Jurkat, Clone E6-1 (cell line): Measurements from ENCODE around the gene PLD5.
"Not testable (repeated sequence)": the region's sequence is repeated elsewhere in the genome, so short reads cannot be mapped to it uniquely, and the experiment has no call there.

Experiments
- DNase-seq: peaks from one replicate; pipeline ENCODE4 v3.0.0-alpha.2; 2011; ENCODE audit warnings: low read depth, low spot score
- H3K4me3 ChIP-seq: 2 replicates; pipeline ENCODE4 v1.5.1; 2011; ENCODE audit warnings: mild to moderate bottlenecking, low read length, control low read depth, moderate library complexity

Gene PLD5

DNA sequence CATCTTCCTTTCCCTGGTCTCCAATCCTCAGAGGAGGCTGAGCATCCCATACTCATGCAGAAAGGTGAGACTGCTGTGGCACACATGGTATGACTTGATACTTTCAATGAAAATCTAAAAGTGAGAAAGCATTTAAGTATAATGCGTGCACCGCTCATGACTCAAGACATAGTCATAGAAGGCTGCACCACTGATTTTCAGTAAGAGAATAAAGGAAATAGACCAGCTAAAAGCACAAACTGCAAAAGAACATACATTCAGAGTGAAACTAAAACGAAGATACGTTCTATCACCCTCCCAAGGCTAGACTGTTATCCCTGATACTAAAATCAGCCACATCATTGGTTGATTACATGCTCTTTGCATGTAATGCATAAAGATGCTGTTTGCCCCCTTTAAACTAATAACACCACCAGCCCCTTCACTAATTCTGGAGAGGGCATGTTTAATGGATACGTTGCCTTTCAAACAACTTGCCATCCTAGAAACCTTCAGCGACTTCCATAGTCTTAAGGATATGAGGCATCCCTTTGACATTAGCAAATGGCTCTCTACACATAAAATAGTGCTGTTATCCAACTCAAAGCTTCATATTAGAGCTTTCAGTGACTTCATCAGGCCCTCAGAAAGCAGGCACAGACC is 2.1 kb downstream of the PLD5 start:
- no peak for DNase-seq

DNA sequence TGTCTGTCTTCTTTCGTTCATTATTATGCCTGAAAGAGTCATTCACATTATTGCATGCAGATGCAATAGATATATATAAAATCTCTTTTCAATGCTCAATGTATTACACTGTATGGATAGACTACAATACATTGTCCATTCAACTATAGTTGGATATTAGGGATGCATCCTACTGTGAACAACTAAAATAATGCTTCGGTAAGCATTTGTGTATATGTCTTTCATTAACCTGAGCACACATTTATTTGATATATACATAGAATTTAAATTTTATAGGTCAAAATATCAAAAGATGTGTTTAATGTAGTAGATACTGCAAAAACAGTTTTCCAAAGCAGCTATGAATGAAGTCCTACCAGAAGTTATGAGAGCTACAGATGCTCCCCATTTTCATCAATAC is 8.9 kb downstream of the PLD5 start:
- DNase-seq, result no peak
- H3K4me3 ChIP-seq, result no peak overlapping the region

More for the DNA sequence above, 2.1 kb downstream of the PLD5 start:
- no peak overlapping the region for H3K4me3 ChIP-seq

DNA sequence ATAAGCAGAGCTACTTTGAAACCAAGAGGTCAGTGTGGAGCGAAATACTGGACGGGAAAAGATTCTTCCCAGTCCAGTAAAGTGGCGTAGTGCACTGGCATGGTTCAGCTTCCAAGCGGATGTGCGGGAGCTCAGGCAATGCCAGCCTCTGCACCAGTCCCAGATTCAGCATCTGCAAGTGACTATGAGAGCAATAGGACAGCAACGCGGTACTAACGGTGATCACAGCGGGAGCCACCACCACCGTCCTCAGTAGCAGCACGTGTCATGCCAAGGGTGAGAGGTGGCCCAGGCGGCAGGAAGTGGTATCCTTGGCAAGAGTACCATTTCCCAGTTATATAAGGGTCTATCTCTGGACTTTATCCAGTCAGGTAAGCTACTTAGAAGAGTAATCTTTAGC is 17.8 kb downstream of the PLD5 start:
- no peak for DNase-seq
- no peak overlapping the region for H3K4me3 ChIP-seq

DNA sequence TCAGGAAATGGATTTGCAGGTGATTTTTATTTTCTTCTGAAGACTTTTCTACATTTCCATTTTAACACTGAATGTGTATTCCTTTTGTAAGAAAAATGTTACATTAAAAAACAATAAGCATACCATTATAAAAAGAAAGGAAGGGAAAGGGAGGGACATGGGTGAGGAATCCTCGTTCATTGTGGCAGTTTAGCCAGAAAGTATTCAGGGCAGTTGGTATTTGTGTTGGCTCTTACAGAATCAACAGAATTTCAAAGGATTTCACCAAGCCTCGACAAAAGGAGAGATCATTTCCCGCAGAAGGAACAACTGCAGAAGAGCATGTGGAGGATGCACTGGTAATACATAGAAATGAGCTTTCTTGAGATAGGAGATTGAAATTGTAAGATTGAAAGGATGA is 35.0 kb downstream of the PLD5 start:
- no peak overlapping the region for H3K4me3 ChIP-seq
- no peak for DNase-seq

DNA sequence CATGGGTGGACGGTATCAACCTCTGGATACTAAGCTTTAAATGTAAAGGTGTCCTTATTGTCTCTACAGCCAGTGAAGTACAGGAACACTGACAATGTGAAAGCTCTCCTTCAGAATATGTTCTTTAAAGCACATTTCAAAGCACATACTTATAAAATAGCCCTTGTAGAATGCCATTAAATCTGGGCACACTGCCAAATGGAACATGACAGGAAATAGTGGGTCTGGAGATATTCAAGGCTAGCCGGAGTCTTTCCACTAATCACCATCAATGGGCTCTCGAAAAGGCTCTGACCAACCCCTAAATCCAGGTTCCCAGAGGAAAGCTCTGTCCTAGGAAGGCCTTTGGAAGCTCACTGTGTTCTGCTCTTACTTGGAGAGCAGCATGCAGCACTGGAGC is 46.6 kb downstream of the PLD5 start:
- DNase-seq, result no peak
- H3K4me3 ChIP-seq, result no peak overlapping the region

DNA sequence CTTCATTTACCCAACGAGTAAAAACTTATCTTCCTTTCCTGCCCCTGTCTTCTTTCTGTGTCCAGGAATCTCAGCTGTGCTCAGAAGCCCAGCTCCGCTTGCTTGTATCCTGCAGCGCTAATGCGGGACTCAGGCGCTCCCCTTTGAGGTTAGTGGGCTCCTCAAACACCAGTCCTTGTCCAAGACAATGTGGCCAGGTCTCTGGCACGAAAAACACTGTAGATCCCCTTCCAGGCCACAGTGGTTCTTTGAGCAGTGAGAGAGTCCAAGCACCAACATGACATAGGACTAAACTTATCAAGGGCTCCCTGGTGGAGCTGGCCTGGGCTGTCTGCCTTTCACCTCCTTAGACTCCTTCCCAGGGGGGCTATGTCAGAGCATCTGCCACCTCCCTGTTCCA is 53.7 kb downstream of the PLD5 start:
- DNase-seq, result no peak

DNA sequence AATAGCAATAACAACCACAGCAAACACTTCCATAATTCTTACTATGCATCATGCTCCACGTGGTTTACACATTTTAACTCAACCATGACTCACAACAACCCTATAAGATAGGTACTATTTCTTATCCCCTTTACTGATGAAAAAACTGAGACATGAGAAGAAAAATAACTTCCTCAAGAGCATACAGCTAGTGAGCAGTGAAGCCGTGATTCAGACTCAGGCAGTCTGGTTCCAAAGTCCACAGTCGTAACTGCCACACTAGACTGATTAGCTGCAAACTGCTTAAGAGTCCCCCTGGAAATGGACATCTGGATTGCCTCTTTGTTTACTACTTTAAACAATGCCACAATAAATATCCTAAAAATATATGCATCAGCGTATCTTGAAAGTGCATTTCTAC is 55.7 kb downstream of the PLD5 start:
- H3K4me3 ChIP-seq, result no peak overlapping the region
- DNase-seq, result no peak

More for the DNA sequence above, 53.7 kb downstream of the PLD5 start:
- no peak overlapping the region for H3K4me3 ChIP-seq

DNA sequence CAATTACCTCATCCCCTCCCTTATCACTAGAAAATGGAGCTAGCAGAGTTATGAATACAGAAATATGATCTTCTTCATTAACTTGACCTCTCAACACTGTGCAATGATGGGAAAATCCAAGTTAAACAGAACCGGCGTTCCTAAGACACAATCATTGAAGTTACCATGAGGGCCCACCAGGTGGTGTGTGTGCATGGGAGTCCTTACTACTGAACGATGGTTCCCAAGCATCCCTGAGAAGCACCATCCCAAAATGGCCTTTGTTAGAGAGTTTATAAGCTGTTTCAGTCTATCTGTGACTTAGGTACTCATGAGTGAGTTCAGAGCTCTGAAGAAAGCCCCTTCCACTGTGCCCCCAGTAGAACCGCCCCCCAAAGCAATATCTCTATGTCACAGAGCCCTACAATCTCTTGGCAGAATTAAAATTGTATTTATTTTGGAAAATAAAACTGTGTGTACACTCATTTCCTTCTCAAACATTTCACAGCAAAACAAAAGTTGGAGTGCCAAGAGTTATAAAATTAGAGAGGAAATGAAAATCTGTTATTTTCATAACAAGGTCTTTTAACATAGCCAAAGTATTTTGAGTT is 56.8 kb downstream of the PLD5 start:
- H3K4me3 ChIP-seq, result no peak overlapping the region
- peak; percentile 11 for DNase-seq

DNA sequence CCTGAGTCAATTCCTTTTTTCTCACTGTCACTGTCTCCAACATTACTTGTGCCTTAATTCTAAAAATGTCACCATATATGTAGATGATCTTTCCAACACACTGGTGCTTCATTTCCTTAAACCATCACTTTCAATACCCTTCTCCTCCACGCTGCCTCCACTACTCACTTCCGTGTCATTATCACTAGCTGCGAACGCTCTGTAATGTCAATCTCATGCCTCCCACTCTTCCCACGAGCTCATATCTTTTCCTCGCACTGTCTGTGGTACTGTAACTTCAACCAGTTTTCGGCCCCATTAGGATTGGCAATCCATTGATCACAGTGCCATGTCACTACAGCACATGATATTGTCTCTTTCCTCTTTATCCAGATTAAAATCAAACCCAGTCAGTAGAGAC is 61.6 kb downstream of the PLD5 start:
- H3K4me3 ChIP-seq, result no peak overlapping the region
- DNase-seq, result no peak

DNA sequence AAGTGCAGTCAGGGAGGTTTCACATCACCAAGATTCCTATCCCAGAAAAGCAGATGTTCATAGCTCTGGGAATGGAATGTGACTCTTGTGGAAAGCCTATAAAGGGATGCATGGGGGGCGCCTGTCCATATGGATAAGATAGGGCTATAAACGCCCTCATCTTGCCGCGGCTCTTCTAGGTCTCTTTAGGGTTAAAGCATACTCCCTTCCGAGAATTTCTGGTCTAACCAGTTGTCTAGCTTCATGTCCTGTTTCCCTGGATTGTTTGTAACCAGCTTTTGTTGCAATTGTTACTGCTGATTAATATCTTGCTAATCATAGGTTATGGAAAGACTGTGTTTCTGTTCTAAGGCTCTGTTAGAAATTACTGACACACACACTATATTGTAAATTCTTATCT is 64.8 kb downstream of the PLD5 start:
- H3K4me3 ChIP-seq, DNase-seq: not testable (repeated sequence)

DNA sequence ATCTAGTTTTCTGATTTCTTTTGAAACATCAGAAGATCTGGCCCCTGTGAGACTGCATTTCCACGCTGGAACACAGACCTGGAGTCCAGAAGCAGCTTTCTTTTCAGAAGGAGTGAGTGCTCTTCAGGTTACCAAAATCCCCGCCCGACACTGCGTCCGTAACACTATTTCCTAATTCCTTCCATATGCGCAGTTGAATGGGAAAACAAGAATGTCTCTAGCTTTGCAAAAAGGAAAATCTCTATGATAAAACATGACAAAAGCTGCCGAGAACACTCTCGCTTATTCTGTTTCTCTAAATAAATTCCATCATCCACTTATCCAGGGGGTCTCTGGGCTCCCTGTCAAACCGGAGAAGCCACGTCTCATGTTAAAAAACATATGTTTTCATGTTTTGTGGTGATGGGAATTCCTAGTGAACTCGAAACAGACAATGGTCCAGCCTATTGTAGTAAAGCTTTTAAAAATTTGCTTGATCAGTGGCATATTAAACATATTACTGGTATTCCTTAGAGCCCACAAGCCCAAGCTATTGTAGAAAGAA is 67.7 kb downstream of the PLD5 start:
- DNase-seq, result no peak
- no peak overlapping the region for H3K4me3 ChIP-seq

DNA sequence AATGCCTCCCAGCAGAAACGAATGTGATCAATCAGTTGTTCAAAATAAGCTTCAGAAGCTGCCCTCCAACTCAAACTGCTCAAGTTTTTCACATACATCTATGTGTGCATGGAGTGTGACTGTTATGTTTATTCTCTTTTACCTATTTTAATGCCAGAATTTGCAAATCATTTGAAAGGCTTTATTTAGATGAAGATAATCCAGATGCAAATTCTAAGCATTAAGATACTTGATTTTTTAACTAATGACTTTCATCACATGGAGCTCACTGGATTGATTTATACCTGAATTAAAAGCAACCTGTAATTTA is 69.5 kb downstream of the PLD5 start:
- no peak for DNase-seq
- no peak overlapping the region for H3K4me3 ChIP-seq

DNA sequence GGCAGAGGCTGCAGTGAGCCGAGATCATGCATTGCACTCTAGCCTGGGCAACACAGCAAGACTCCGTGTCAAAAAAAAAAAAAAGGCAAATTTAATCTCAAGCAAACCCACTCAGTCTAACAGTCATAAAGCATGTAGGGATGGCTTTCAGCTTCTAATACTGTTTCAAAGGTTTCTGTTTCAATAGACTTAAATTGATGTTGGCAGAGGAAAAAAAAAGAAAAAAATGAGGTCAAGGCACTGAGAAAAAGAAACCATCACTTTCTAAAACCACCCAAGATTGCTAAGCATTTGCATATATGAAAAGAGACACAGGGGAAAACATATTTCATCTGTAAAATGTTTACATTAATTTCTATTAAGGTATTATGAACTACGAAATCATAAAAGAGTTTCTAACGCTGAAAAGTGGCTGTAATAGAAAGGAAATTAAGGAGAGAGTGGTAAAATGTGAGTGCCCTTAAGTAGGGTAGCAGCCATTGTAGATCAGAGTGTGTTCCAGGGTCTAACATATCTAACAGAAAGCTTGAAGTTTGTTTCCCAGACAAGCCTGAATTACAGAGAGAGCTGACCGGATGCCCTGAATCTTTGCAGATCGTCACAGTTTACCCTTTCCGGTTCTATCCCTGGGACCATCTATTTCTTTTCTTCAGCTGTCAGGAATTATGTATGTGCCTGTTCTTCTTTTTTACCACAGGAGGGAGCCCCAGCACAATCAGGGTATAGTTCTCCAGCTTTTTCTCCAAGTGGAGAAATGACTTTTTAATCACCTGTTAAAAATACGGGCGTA is 70.0 kb downstream of the PLD5 start:
- peak; percentile 10 for DNase-seq
- no peak overlapping the region for H3K4me3 ChIP-seq

DNA sequence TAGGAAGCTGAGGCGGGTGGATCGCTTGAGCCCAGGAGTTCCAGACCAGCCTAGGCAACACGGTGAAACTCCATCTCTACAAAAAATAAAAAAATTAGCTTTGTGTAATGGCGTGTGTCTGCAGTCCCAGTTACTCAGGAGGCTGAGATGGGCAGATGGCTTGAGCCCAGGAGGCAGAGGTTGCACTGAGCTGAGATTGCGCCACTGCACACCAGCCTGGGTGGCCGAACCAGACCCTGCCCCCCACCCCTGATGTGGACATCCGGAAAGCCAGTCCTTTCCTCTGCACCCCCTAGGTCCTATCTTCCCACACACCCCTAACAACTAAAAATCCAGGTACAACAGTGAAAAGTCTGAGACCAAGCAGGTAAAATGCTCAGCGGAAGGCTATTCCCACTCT is 71.9 kb downstream of the PLD5 start:
- no peak overlapping the region for H3K4me3 ChIP-seq
- DNase-seq, result no peak

DNA sequence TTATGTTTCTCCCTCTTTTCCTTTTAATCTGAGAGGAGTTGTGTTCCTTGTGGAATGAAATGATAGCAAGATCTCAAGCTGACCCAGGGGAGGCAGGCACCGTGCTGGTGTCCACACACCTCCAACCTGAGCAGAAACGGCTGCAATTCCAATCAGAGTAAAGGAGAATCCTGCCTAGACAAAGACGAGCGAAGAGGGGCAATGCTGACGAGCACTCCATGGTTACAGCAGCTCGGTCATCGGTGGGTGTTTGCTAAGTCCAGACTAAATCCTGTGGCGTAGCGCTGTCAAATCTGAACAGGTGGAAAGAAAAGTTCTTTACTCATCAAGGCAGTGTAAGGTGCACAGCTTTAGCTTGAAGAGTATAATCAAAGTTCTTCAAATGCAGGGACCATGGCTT is 74.8 kb downstream of the PLD5 start:
- H3K4me3 ChIP-seq, result no peak overlapping the region
- no peak for DNase-seq

DNA sequence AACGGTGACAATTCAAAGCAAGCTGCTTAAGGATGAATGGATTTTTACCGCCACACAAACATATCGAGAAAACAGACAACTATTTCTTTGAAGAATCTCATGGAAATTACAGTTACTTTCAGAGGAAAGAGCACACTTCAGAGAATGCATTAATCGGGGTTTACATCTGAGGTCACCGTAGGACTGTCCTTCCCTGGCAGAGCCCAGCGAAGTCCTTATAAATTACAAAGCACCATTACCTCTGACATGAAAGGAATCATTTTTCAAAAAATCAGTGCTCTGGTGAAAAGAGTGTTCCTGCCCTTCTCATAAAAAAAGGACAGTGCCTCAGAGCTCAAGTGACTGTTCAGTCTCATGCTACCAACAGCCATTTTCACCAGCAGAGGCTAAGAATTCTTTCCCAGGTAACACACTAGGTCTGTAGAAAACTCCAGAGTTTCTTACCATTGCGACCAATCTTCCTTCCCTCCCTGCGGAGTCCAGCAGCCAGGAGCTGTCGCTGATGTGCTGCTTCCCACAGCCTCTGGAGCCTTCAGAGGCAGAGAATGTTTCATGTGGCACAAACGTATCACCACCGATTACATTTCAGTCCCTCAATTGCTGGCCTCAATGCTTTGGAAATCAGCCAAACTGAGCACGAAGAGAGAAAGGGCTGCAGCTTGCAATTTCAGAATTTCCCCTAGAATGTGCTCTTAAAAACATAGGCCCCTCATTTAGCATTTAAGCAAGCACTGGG is 75.4 kb downstream of the PLD5 start:
- no peak overlapping the region for H3K4me3 ChIP-seq
- DNase-seq, result no peak

DNA sequence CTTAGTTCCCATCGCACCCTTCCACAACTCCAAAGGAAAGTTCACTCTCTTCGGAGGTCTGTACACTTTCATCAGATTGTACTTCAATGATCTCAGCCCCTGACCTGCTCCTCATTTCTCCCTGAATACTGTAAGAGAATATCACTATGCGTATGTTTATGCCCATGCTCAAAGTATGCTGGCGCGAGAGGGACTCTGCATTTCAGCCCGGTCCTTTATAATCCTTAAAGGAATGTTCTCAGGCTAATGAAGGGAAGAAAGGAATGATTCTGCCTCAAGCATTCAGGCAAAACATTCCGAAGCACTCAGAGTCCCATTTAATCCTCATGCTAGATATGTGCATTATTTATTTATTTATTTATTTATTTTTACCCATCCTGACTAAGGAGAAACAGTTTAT is 76.8 kb downstream of the PLD5 start:
- H3K4me3 ChIP-seq, result no peak overlapping the region
- DNase-seq, result no peak

DNA sequence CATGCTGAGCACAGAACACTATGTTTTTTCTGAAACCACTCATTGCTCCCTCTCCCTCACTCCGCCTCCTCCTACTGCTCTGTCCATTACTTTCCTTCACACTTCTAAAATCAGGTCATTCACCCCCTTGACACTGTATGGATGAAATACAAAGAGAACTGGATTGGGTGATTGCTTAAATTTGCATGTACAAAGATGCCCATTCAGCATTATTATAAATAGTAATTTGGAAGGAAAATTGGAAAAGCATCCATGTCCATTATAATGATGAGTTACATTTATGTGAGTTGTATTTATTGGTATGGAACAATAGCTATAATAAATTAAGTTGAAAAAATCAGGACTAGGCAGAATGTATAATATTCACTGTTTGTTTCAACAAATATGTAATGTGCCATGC is 83.7 kb downstream of the PLD5 start:
- DNase-seq, result no peak

DNA sequence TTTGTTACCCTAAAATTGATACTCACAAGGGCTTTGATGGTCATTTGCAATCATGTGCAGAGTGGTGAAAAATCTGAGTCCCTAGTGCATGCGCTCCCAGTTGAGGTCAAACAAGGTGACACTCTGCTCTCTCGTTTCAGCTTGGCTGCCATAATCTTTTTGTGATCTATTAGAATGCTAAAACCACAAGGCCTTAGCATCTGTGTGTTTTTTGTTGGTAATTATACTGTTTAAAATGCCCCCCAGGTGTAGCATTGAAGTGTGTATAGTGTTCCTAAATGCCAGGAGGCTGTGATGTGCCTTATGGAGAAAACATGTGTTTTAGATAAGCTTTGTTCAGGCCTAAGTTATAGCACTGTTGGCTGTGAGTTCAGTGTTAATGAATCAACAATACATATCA is 89.3 kb downstream of the PLD5 start:
- no peak overlapping the region for H3K4me3 ChIP-seq
- no peak for DNase-seq

More for the DNA sequence above, 83.7 kb downstream of the PLD5 start:
- no peak overlapping the region for H3K4me3 ChIP-seq
